ENCODE data around the gene FAM177B. TPM values are rescaled to one million over a fixed set of nuclear protein-coding genes. Genes with fewer than 3 reads are reported as not detected.
A peak's percentile ranks its signal among the peaks of the same experiment; 100 is the strongest.

Gene FAM177B
- total and polyA plus RNA-seq, 2 donors (not counting 1 experiment from before 2014, with no cell fraction given) = not detected

DNA sequence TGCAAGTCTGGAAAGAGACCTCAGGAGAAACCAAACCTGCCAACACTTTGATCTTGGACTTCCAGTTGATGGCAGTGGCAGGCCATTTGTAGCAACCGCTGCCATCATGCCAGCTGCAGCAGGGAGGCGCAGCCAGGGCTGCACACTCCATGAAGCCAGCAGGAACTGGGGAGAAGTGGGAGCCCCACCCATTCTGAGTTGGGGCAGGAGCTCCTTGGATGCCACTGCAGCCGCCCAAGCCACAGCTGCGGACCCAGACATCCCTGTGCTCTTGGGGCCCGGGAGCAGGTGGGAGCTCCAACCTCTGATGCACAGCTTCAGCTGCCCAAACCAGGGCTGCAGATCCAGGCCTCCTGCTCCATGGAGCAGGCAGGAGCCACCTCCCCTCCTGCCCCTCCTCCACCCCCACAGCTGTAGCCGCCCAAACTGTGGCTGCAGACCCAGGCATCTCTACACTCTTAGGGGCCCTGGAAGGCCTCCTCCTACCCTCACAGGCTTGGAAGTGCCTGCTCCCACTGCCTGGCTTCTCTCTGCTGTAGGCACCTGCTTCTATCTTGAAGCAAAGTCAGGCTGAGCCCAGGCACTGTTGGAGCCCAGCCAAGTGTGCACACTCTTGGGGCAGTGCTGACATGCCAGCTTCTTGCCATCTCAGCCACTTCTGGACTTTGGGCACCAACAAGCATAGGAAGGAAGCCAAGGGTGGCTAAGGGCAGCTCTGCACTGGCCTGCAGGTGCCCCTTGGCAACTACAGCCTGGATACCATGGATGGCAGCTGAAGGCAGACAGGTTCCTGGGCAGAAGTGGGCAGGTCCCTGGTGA lies 57.9 kb downstream of the FAM177B start:
- H3K4me1 ChIP-seq (ENCODE audit: control insufficient read depth, extremely low read depth, insufficient read depth, low read length) = no peaks in the 10 kb centered on the region
- no peak overlapping the region for H3K27ac ChIP-seq (ENCODE audit: insufficient read depth, low read length)
- TF ChIP-seq EZH2 (IDR thresholded peaks at IDR 0.05; ENCODE audit: low read length, missing control alignments) (no peak), CTCF (conservative IDR thresholded peaks at IDR 0.05 in 1 of 2, IDR thresholded peaks at IDR 0.05 in 1 of 2; ENCODE audit: low read depth in 1 of 2, low read length in 2 of 2) (peak in 1 of 2 donors; percentile 28)
- H3K9ac ChIP-seq (ENCODE audit: insufficient read depth, low read length) = no peak overlapping the region
- no peaks in the 10 kb centered on the region for H3K27me3 ChIP-seq (ENCODE audit: control insufficient read depth, insufficient read depth, low read length)
- no peak overlapping the region for H3K4me3 ChIP-seq (replicated peaks in 1 of 4; ENCODE audit: control extremely low read depth in 1 of 4, insufficient read depth in 1 of 4, low read depth in 3 of 4, low read length in 4 of 4)
- no peak overlapping the region for H2AFZ ChIP-seq (ENCODE audit: low read length)
- no peaks in the 10 kb centered on the region for H3K79me2 ChIP-seq (ENCODE audit: control insufficient read depth, insufficient read depth, low read length)
- no peaks in the 10 kb centered on the region for H4K20me1 ChIP-seq (ENCODE audit: control insufficient read depth, extremely low read depth, insufficient read depth, low read length)
- no peaks in the 10 kb centered on the region for H3K36me3 ChIP-seq (ENCODE audit: control insufficient read depth, insufficient read depth, low read length)
- H3K4me2 ChIP-seq (ENCODE audit: extremely low read depth, insufficient read depth, low read length) = no peak overlapping the region
- H3K9me3 ChIP-seq (ENCODE audit: control insufficient read depth, insufficient read depth, low read depth, low read length) = no peaks in the 10 kb centered on the region
- no peak for DNase-seq (ENCODE audit: low read depth in 2 of 2)

- Histone ChIP-seq H3K9me3 (ENCODE audit: control insufficient read depth, insufficient read depth, low read depth, low read length) (no peaks in the 10 kb centered on the region), H3K9ac (ENCODE audit: insufficient read depth, low read length) (no peak overlapping the region), H3K36me3 (ENCODE audit: control insufficient read depth, insufficient read depth, low read length) (no peaks in the 10 kb centered on the region), H3K4me1 (ENCODE audit: control insufficient read depth, extremely low read depth, insufficient read depth, low read length) (no peaks in the 10 kb centered on the region), H2AFZ (ENCODE audit: low read length) (no peak overlapping the region), H3K27me3 (ENCODE audit: control insufficient read depth, insufficient read depth, low read length) (no peaks in the 10 kb centered on the region), H4K20me1 (ENCODE audit: control insufficient read depth, extremely low read depth, insufficient read depth, low read length) (no peaks in the 10 kb centered on the region), H3K4me3 (replicated peaks in 1 of 4; ENCODE audit: control extremely low read depth in 1 of 4, insufficient read depth in 1 of 4, low read depth in 3 of 4, low read length in 4 of 4) (no peak overlapping the region), H3K27ac (ENCODE audit: insufficient read depth, low read length) (no peak overlapping the region), H3K79me2 (ENCODE audit: control insufficient read depth, insufficient read depth, low read length) (no peaks in the 10 kb centered on the region), H3K4me2 (ENCODE audit: extremely low read depth, insufficient read depth, low read length) (no peak overlapping the region)
- peak; percentile 66 to 75 for DNase-seq (ENCODE audit: low read depth in 2 of 2)
- no peak for TF ChIP-seq EZH2 (IDR thresholded peaks at IDR 0.05; ENCODE audit: low read length, missing control alignments)
- no peak for TF ChIP-seq CTCF (conservative IDR thresholded peaks at IDR 0.05 in 1 of 2, IDR thresholded peaks at IDR 0.05 in 1 of 2; ENCODE audit: low read depth in 1 of 2, low read length in 2 of 2)
Observed at GRCh38 chr1:222798116-222798515, 61.1 kb downstream of the FAM177B start.

DNA sequence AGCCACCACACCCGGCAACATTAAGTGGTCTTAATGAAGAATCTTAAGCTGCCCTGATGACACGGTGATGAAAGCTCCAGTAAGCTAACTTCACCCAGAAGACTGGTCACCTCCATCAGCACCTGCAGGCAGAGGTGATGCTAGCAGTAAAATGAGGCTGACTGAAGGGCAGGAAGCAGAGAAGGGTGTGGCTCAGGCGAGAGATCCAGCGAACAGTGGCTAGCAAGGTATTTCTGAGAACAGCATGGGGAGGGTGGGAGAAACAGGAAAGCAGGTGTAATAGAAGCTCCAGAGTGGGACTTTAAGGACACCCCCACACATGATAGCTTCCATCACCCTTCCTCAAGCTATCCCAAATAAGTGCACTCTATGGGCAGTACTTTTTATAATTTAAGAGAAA lies 62.0 kb downstream of the FAM177B start:
- Histone ChIP-seq H3K4me3 (replicated peaks in 1 of 4; ENCODE audit: control extremely low read depth in 1 of 4, insufficient read depth in 1 of 4, low read depth in 3 of 4, low read length in 4 of 4) (no peak overlapping the region), H4K20me1 (ENCODE audit: control insufficient read depth, extremely low read depth, insufficient read depth, low read length) (no peaks in the 10 kb centered on the region), H3K4me1 (ENCODE audit: control insufficient read depth, extremely low read depth, insufficient read depth, low read length) (no peaks in the 10 kb centered on the region), H3K9ac (ENCODE audit: insufficient read depth, low read length) (no peak overlapping the region), H3K27ac (ENCODE audit: insufficient read depth, low read length) (no peak overlapping the region), H3K27me3 (ENCODE audit: control insufficient read depth, insufficient read depth, low read length) (no peaks in the 10 kb centered on the region), H3K9me3 (ENCODE audit: control insufficient read depth, insufficient read depth, low read depth, low read length) (no peaks in the 10 kb centered on the region), H3K36me3 (ENCODE audit: control insufficient read depth, insufficient read depth, low read length) (no peaks in the 10 kb centered on the region), H2AFZ (ENCODE audit: low read length) (no peak overlapping the region), H3K79me2 (ENCODE audit: control insufficient read depth, insufficient read depth, low read length) (no peaks in the 10 kb centered on the region), H3K4me2 (ENCODE audit: extremely low read depth, insufficient read depth, low read length) (no peak overlapping the region)
- TF ChIP-seq CTCF (conservative IDR thresholded peaks at IDR 0.05 in 1 of 2, IDR thresholded peaks at IDR 0.05 in 1 of 2; ENCODE audit: low read depth in 1 of 2, low read length in 2 of 2) (no peak), EZH2 (IDR thresholded peaks at IDR 0.05; ENCODE audit: low read length, missing control alignments) (no peak)
- no peak for DNase-seq (ENCODE audit: low read depth in 2 of 2)

Other genes with a start within 250 kb of the FAM177B start
- gene HHIPL2, start 189.1 kb upstream of the FAM177B start, total RNA-seq = under 0.01 and 0.33 TPM in 2 replicates
- 0.14 and 0.18 TPM in 2 replicates for gene HHIPL2, start 189.1 kb upstream of the FAM177B start, polyA plus RNA-seq
- 14.9 and 15.2 TPM in 2 replicates for gene TAF1A, start 147.3 kb upstream of the FAM177B start, total RNA-seq
- gene TAF1A, start 147.3 kb upstream of the FAM177B start, polyA plus RNA-seq = 7.1 and 7.2 TPM in 2 replicates
- 53.2 and 68.0 TPM in 2 replicates for gene MIA3, start 119.1 kb upstream of the FAM177B start, total RNA-seq
- gene MIA3, start 119.1 kb upstream of the FAM177B start, polyA plus RNA-seq = 34.3 and 46.7 TPM in 2 replicates
- 50.8 and 67.9 TPM in 2 replicates for gene AIDA, start 24.7 kb upstream of the FAM177B start, total RNA-seq
- gene AIDA, start 24.7 kb upstream of the FAM177B start, polyA plus RNA-seq = 106 and 153 TPM in 2 replicates
- 52.6 and 60.6 TPM in 2 replicates for gene BROX, start 24.6 kb upstream of the FAM177B start, total RNA-seq
- 11.3 and 12.1 TPM in 2 replicates for gene BROX, start 24.6 kb upstream of the FAM177B start, polyA plus RNA-seq
- 3.1 and 5.9 TPM in 2 replicates for gene DISP1, start 77.8 kb downstream of the FAM177B start, total RNA-seq
- gene DISP1, start 77.8 kb downstream of the FAM177B start, polyA plus RNA-seq = 5.1 and 8.7 TPM in 2 replicates

Data from fibroblast of lung (primary cell).